ENCODE results near the gene NLRP1.

Gene NLRP1

GRCh38 chr17:5558815-5559785 is 25.2 kb downstream of the NLRP1 start:
- no peak for DNase-seq (ENCODE audit: low read depth in 2 of 3, low spot score in 1 of 3)

- no peak for DNase-seq (ENCODE audit: low read depth in 2 of 3, low spot score in 1 of 3)
These were observed 26.3 kb downstream of the NLRP1 start for GRCh38 chr17:5557990-5558389.

- DNase-seq (ENCODE audit: low read depth in 2 of 3, low spot score in 1 of 3), result no peak
These were observed 26.8 kb downstream of the NLRP1 start for GRCh38 chr17:5557485-5557884.

GRCh38 chr17:5555254-5555653 is 29.1 kb downstream of the NLRP1 start:
- no peak for DNase-seq (ENCODE audit: low read depth in 2 of 3, low spot score in 1 of 3)

GRCh38 chr17:5553479-5553878 is 30.8 kb downstream of the NLRP1 start:
- no peak for DNase-seq (ENCODE audit: low read depth in 2 of 3, low spot score in 1 of 3)

GRCh38 chr17:5552841-5553240 is 31.5 kb downstream of the NLRP1 start:
- no peak for DNase-seq (ENCODE audit: low read depth in 2 of 3, low spot score in 1 of 3)

GRCh38 chr17:5545051-5545987 is 39.0 kb downstream of the NLRP1 start:
- no peak for DNase-seq (ENCODE audit: low read depth in 2 of 3, low spot score in 1 of 3)

- DNase-seq (ENCODE audit: low read depth in 2 of 3, low spot score in 1 of 3), result no peak
These were observed 40.2 kb downstream of the NLRP1 start for GRCh38 chr17:5544115-5544514.

- no peak for DNase-seq (ENCODE audit: low read depth in 2 of 3, low spot score in 1 of 3)
These were observed 42.6 kb downstream of the NLRP1 start for GRCh38 chr17:5541610-5542202.

- no peak for DNase-seq (ENCODE audit: low read depth in 2 of 3, low spot score in 1 of 3)
These were observed 44.0 kb downstream of the NLRP1 start for GRCh38 chr17:5540321-5540720.

- DNase-seq (ENCODE audit: low read depth in 2 of 3, low spot score in 1 of 3), result no peak
These were observed 45.0 kb downstream of the NLRP1 start for GRCh38 chr17:5539286-5539685.

GRCh38 chr17:5536866-5537650 is 47.3 kb downstream of the NLRP1 start:
- no peak for DNase-seq (ENCODE audit: low read depth in 2 of 3, low spot score in 1 of 3)

- no peak for DNase-seq (ENCODE audit: low read depth in 2 of 3, low spot score in 1 of 3)
These were observed 48.9 kb downstream of the NLRP1 start for GRCh38 chr17:5535436-5535835.

GRCh38 chr17:5533486-5534315 is 50.6 kb downstream of the NLRP1 start:
- DNase-seq (ENCODE audit: low read depth in 2 of 3, low spot score in 1 of 3), result no peak

GRCh38 chr17:5532581-5532980 is 51.7 kb downstream of the NLRP1 start:
- no peak for DNase-seq (ENCODE audit: low read depth in 2 of 3, low spot score in 1 of 3)

- no peak for DNase-seq (ENCODE audit: low read depth in 2 of 3, low spot score in 1 of 3)
These were observed 53.3 kb downstream of the NLRP1 start for GRCh38 chr17:5531085-5531418.

- no peak for DNase-seq (ENCODE audit: low read depth in 2 of 3, low spot score in 1 of 3)
These were observed 53.8 kb downstream of the NLRP1 start for GRCh38 chr17:5530265-5531084.

- DNase-seq (ENCODE audit: low read depth in 2 of 3, low spot score in 1 of 3), result no peak
These were observed 56.6 kb downstream of the NLRP1 start for GRCh38 chr17:5527601-5528250.

All from stimulated activated CD4-positive, alpha-beta T cell treated with anti-CD3 and anti-CD28 coated beads, Interleukin-12 subunit alpha, Interleukin-12 subunit beta, amount 100 ng/mL, for 48 hours (primary cell).